KMS-11 (cell line): ENCODE measurements around the gene CRYBG1.

Experiments used
- H2AFZ ChIP-seq: fragments of 200-600 bp; sonication (generic); 2 replicates; pipeline ENCODE4 v1.6.1; 2016; ENCODE audit warnings: antibody characterized with exemption, mixed run types, low read depth
- H3K27ac ChIP-seq: fragments of 200-600 bp; sonication (generic); 2 replicates; pipeline ENCODE4 v1.6.1; 2016; ENCODE audit warnings: mild to moderate bottlenecking, mixed run types
- H3K27me3 ChIP-seq: fragments of 200-600 bp; sonication (generic); 2 replicates; pipeline ENCODE4 v1.6.1; 2017; ENCODE audit warnings: mild to moderate bottlenecking, low read depth, mixed run types, moderate library complexity; ENCODE audit not compliant: insufficient read depth
- H3K36me3 ChIP-seq: fragments of 200-600 bp; sonication (generic); 2 replicates; pipeline ENCODE4 v1.6.1; 2017; ENCODE audit warnings: mild to moderate bottlenecking, mixed run types; ENCODE audit not compliant: insufficient read depth
- H3K4me1 ChIP-seq: fragments of 200-600 bp; sonication (generic); 2 replicates; pipeline ENCODE4 v1.6.1; 2016; ENCODE audit warnings: mild to moderate bottlenecking, low read depth, mixed run types; ENCODE audit not compliant: poor library complexity, severe bottlenecking
- H3K4me2 ChIP-seq: fragments of 200-600 bp; sonication (generic); 2 replicates; pipeline ENCODE4 v1.7.0; 2016; ENCODE audit warnings: mild to moderate bottlenecking, mixed run types
- H3K4me3 ChIP-seq: fragments of 200-600 bp; sonication (generic); IDR thresholded peaks from 2 replicates; pipeline ENCODE4 v1.6.1; 2017; ENCODE audit warnings: low read depth, low read length, mixed read lengths; ENCODE audit not compliant: insufficient read depth
- H3K79me2 ChIP-seq: fragments of 200-600 bp; sonication (generic); 2 replicates; pipeline ENCODE4 v1.6.1; 2016; ENCODE audit warnings: low read depth, mixed run types; ENCODE audit not compliant: insufficient read depth
- H3K9ac ChIP-seq: fragments of 200-600 bp; sonication (generic); 2 replicates; pipeline ENCODE4 v1.6.1; 2016; ENCODE audit warnings: mild to moderate bottlenecking, mixed run types
- H4K20me1 ChIP-seq: fragments of 200-600 bp; sonication (generic); 2 replicates; pipeline ENCODE4 v1.6.1; 2016; ENCODE audit warnings: mild to moderate bottlenecking, mixed run types; ENCODE audit not compliant: insufficient read depth
- CTCF ChIP-seq: fragments of 200-600 bp; sonication (generic); conservative IDR thresholded peaks from 2 replicates; pipeline ENCODE4 v1.6.1; 2017; ENCODE audit warnings: low read depth, mild to moderate bottlenecking, antibody characterized with exemption, low read length, moderate library complexity, mixed read lengths

Gene CRYBG1

GRCh38 chr6:106611030-106611429 is 250.5 kb downstream of the CRYBG1 start:
- no peak for TF ChIP-seq CTCF
- no peaks in the 10 kb centered on the region for H3K4me1 ChIP-seq

DNA sequence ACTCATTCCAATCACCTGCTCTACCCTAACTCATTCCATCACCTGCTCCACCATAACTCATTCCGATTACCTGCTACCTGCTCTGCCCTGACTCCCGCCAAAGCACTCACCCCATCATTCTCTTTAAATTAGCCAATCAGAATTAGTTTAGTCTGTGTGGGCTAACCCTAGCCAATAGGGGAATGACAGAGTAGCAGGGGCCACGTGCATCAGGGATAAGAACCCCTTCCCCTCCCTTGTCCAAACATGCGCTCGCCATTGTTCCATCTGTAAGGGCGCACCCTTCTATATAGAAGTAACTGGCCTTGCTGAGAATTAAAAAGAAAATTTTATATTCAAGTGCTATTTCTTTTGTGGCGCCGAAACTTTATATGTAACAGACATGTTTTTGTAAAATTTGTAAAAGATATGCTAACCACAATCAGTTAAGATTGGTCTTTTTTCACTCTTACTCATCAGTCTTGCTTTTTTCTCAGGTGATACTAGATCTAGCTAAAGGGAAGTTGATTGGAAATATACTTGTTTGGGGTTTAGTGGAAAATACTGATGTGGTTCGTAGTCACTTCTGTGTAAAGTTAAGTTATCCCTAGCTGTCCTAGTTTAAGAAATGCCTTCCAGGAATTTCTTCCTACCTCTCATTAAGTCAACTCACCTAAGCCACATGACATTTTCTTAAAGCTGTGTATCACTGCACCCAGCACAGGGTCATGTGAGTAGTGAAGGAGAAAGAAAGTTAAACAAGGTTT is 252.3 kb downstream of the CRYBG1 start:
- H3K4me1 ChIP-seq: no peaks in the 10 kb centered on the region
- H3K4me2 ChIP-seq: no peak overlapping the region
- no peak overlapping the region for H3K9ac ChIP-seq
- H3K4me3 ChIP-seq: no peak overlapping the region
- H4K20me1 ChIP-seq: no peaks in the 10 kb centered on the region
- no peak for TF ChIP-seq CTCF
- no peaks in the 10 kb centered on the region for H3K27me3 ChIP-seq
- H3K36me3 ChIP-seq: no peaks in the 10 kb centered on the region
- H2AFZ ChIP-seq: no peak overlapping the region
- H3K27ac ChIP-seq: no peak overlapping the region
- H3K79me2 ChIP-seq: no peaks in the 10 kb centered on the region

More at GRCh38 chr6:106611030-106611429, 250.5 kb downstream of the CRYBG1 start:
- Histone ChIP-seq H3K27me3 (no peaks in the 10 kb centered on the region), H3K4me2 (no peak overlapping the region), H3K36me3 (no peaks in the 10 kb centered on the region), H4K20me1 (no peaks in the 10 kb centered on the region), H3K9ac (no peak overlapping the region), H3K4me3 (no peak overlapping the region), H3K27ac (no peak overlapping the region), H2AFZ (no peak overlapping the region), H3K79me2 (no peaks in the 10 kb centered on the region)

- Histone ChIP-seq H3K79me2 (no peaks in the 10 kb centered on the region), H4K20me1 (no peaks in the 10 kb centered on the region), H3K27me3 (no peaks in the 10 kb centered on the region), H3K4me3 (no peak overlapping the region), H3K4me1 (no peaks in the 10 kb centered on the region), H3K9ac (no peak overlapping the region), H3K27ac (no peak overlapping the region), H3K4me2 (no peak overlapping the region), H3K36me3 (no peaks in the 10 kb centered on the region), H2AFZ (no peak overlapping the region)
- TF ChIP-seq CTCF: no peak
Observed at GRCh38 chr6:106613590-106613989, 253.1 kb downstream of the CRYBG1 start.

DNA sequence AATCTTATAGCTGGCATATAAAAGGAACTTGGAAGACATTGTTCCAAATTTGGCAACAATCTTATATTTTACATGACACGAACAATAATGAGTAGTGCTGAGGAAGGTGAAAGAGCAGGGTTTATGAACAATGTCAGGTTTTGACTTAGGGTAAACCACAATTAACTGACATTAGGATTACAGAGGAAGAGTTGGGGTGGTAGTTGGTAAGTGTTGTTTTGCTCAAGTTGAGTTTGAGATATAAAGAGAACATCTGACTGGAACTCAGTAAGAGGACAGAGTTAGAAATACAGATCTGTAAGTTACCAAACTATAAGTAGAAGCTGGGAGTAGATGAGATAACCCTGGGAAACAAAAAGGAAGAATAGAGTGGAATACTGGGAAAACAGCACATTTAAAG is 253.6 kb downstream of the CRYBG1 start:
- Histone ChIP-seq H3K9ac (no peak overlapping the region), H3K79me2 (no peaks in the 10 kb centered on the region), H3K4me1 (no peaks in the 10 kb centered on the region), H2AFZ (no peak overlapping the region), H4K20me1 (no peaks in the 10 kb centered on the region), H3K27me3 (no peaks in the 10 kb centered on the region), H3K4me2 (no peak overlapping the region), H3K4me3 (no peak overlapping the region), H3K36me3 (no peaks in the 10 kb centered on the region), H3K27ac (no peak overlapping the region)
- no peak for TF ChIP-seq CTCF
